Measurements from ENCODE around the gene C5AR1.
"Not testable (repeated sequence)": the region's sequence is repeated elsewhere in the genome, so short reads cannot be mapped to it uniquely, and the experiment has no call there.

Gene C5AR1

DNA sequence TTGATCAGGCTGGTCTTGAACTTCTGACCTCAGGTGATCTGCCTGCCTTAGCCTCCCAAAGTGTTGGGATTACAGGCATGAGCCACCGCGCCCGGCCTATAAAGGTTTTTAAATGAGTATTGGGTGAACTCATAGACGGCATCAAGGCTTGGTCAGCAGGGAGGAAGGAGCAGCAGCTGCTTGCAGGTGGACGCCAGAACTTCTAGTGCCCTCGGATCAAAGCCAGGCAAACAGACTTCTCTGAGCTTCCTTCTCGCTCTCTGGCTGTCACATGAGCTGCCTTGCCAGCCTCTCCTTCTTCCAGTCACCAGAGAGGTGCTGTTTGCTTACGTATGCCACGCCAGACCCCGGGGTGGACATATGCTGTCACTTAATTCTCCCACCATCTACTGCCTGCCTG is 55.8 kb downstream of the C5AR1 start:
- DNase-seq (ENCODE audit: low read depth), result not testable (repeated sequence)

DNA sequence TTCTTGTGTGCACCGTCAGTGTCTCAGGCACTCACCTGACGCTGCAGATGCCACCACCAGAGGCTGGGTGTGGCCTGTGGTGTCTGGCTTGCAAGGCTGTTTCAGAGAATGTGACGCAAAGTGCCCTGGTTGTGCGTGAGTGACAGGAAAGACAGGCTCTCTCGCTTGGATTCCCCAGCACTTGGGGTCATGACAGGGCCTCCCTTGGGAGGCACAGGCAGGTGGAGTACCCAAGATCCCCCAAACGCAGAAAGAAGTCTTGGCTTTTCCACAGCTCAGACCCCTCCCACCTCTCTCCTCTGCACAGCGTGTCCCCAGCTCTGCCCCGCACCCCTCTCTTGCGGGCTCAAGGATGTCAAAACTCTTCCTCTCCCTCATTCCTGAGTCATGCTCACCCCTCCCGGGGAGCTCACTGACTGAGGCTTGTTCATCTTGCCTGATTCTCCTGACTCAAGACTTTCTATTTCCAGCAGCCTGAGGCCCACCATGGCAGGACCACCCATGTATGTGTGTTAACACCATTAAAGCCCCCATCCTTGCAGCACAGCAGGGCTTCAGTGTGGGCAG is 60.5 kb downstream of the C5AR1 start:
- no peak for DNase-seq (ENCODE audit: low read depth)

DNA sequence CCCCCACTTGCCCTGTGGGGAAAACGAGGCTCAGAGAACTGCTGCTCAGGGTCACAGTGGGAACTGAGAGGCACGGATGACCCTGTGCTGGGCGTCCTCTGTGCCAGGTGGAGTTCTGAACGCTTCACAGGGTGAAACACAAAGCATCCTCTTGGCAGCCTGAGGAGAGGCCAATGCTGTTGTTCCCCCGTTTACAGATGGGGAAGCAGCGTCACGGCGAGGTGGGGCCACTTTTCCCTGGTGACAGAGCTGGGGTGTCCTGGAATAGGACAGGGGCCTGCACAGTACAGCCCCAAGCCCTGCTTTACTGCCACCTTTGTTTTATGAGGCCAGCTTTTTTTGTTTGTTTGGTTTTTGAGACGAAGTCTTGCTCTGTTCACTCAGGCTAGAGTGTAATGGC is 61.6 kb downstream of the C5AR1 start:
- DNase-seq (ENCODE audit: low read depth), result no peak
